NT2/D1 (cell line): ENCODE measurements around the gene TCEAL5.

Source experiments
- SUZ12 ChIP-seq: IDR thresholded peaks from 2 replicates; pipeline ENCODE4 v1.6.1; 2011; ENCODE audit not compliant: insufficient read length, insufficient read depth; ENCODE audit errors: extremely low read depth
- YY1 ChIP-seq: IDR thresholded peaks from 2 replicates; pipeline ENCODE4 v1.6.1; 2011; ENCODE audit not compliant: insufficient read length, insufficient read depth

DNA sequence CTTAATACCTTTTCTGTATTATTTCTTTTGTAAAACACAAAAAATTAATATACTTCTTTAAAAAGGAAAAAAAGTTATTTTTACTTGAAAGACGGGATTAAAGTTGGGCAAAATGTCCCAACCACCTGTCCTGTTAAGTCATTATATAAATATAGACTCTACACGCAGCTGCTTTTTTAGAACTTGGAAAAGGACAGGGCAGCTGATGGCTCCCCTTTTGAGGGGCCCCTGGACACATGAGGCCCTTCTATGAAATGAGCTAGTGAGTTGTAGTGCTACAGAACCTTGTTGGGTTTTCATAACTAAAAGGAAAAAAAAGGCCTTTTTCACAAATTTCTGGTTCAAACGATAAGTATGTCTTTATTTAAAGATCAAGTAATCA is 34.8 kb upstream of the TCEAL5 start:
- TF ChIP-seq SUZ12 (no peak), YY1 (no peak)
